GM19467 (cell line): ENCODE results near the gene WDR74.

Experiments
- ATAC-seq: cut with Tn5 transposase; IDR thresholded peaks from one replicate; pipeline ENCODE4 v1.9.1; 2021; ENCODE audit warnings: mild to moderate bottlenecking, moderate library complexity; ENCODE audit not compliant: unreplicated experiment

The WDR74 gene

DNA sequence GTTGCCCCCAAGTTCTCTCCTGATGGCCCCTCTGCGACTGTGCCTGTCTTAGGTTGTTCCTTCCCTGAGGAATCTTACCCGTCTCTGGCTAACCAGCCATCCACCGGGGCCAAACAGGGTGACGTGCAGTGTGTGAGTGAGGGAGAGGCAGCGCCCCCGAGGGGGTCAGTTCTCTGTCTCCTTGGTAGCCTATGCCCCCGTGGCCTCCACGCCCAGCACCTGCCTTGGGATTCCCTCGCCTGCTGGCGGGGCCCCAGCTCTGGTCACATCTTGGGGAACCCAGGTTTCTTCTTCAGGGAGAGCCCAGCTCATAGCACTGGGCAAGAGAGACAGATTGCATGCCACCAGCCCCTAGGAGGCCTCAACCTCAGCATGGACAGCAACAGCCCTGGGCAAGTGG, 39.9 kb downstream of the WDR74 start:
- no peak for ATAC-seq

DNA sequence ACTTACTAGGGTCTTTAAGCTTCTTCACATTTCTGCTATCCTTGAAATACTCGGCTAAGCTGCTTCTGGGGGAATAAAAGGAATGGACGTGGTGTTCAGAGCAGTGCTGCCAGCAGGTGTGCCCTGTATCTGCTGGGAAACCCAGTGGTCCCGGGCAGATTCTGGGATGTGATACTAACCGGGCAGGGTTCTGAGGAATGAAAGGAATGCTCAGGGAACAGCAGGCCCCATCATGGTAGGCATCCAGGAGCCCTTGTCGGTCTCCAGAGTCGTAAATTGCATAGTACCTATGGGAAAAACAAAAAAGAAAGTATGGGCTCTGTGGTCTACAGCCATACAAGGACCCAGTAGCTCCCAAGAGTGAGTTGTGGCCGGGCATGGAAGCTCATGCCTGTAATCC, 43.1 kb downstream of the WDR74 start:
- ATAC-seq = no peak

- no peak for ATAC-seq
These were observed 45.1 kb downstream of the WDR74 start for GRCh38 chr11:62794201-62794775.

DNA sequence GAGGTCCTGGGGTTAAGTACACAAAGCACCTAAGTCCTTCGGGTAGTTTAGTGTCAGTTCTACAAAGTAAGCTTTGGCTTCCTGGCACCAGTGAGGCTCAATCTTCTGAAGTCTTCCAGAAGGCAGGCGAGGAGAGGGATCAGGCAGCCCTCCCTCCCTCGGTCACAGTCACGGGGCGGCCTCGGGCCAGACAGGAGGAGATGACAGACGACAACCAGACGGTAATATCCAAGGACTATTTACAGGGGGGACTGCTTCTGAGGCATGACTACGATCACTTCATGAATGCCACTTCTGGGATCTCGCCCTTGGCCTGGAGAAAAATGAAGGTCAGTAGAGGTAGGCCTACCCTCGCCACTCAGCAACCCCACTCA, 47.2 kb downstream of the WDR74 start:
- no peak for ATAC-seq

DNA sequence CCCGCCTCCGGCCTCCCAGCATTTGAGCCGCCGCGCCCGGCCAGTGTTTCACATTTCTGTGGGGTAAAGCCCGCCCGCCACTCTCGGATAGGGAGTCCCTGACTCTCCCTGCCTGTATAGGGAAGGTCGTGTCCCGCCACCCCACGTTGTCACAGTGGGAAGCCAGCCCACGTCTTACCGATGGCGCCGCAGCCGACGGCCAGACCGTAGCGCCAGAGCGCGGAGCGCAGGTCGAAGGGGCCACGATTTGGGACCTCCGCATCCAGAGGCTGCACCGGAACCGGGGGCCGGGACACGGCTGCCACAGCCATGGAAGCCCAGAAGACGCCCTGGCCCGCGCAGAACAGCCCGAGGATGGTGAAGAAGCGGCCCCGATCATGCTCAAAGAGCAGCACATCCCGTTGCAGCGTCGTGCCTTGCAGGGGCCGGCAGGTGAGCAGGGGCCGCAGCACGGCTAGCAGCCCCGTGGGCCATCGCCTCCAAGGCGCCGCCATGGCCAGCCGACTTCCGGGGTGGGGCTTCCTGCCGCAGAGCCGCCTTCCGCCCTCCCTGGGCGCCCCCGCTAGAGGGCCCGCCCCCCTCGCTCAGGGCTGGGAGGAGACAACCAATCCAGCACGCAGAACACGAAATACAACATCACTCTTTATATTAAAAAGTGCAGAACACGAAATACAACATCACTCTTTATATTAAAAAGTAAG, 47.7 kb downstream of the WDR74 start, which contains the start of gene TMEM223:
TMEM223 (minus strand) TSS at position 506 of the 701 bp plus-strand sequence; CDS start at position 494, 12 bp downstream.
- ATAC-seq = peak; percentile 66

- ATAC-seq = no peak
These were observed 49.8 kb downstream of the WDR74 start for GRCh38 chr11:62789576-62789975.

GRCh38 chr11:62788991-62789390, 50.4 kb downstream of the WDR74 start:
- ATAC-seq = no peak

GRCh38 chr11:62787005-62787759, 52.2 kb downstream of the WDR74 start, which contains the start of gene TMEM179B:
TMEM179B (plus strand) TSS chr11:62787402; CDS start chr11:62787432, 30 bp downstream.
- ATAC-seq = peak; percentile 57

GRCh38 chr11:62786318-62787004, 52.9 kb downstream of the WDR74 start:
- peak; percentile 56 for ATAC-seq
